ENCODE results near the gene PI4KA.
"Not testable (repeated sequence)": the region's sequence is repeated elsewhere in the genome, so short reads cannot be mapped to it uniquely, and the experiment has no call there.

Gene PI4KA

DNA sequence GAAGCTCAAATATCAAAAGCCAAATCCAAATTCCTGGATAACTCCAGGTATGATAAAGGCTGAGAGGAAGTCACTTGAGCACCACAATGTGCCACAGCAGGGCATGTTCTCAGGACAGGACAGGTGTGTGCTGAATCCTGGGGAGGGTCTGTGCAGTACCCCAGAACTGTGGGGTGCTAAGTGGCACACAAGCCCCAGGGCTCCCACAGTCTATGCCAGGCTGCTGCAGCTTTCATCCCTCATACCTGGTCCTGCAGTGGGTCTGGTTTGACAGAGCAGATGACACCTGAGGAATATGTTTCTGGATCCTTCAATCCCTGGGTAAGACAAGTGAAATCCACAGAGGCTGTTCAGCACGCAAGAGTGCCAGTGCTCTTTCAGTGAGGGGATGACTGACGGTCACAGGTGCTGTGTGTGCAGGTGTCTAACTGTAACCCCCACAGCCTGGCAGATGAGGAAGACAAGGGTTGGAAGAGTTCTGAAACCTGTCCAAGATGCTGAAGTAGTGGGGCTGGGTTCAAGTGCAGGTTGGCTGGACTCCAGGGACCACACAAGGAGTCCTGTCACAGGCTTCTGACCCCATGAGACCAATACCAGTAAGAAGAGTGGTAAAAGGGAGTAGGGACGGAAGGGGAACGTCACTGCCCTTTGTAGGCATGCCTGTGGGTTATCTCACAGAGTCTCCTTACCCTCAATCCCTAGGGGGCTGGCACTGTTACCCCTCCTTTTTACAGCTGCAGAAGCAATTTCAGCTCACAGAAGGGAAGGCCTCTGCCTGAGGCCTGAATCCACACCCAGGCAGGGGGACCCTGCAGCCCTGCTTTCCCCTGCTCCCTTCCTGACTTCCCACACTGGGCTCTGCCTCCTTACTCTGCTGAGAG, 70.6 kb downstream of the PI4KA start:
- DNase-seq: no peak

GRCh38 chr22:20787223-20787622, 71.4 kb downstream of the PI4KA start:
- no peak for DNase-seq

- DNase-seq: no peak
Observed at GRCh38 chr22:20786536-20786979, 72.1 kb downstream of the PI4KA start.

- no peak for DNase-seq
Observed at GRCh38 chr22:20786048-20786447, 72.6 kb downstream of the PI4KA start.

GRCh38 chr22:20785415-20785814, 73.2 kb downstream of the PI4KA start:
- DNase-seq: no peak

DNA sequence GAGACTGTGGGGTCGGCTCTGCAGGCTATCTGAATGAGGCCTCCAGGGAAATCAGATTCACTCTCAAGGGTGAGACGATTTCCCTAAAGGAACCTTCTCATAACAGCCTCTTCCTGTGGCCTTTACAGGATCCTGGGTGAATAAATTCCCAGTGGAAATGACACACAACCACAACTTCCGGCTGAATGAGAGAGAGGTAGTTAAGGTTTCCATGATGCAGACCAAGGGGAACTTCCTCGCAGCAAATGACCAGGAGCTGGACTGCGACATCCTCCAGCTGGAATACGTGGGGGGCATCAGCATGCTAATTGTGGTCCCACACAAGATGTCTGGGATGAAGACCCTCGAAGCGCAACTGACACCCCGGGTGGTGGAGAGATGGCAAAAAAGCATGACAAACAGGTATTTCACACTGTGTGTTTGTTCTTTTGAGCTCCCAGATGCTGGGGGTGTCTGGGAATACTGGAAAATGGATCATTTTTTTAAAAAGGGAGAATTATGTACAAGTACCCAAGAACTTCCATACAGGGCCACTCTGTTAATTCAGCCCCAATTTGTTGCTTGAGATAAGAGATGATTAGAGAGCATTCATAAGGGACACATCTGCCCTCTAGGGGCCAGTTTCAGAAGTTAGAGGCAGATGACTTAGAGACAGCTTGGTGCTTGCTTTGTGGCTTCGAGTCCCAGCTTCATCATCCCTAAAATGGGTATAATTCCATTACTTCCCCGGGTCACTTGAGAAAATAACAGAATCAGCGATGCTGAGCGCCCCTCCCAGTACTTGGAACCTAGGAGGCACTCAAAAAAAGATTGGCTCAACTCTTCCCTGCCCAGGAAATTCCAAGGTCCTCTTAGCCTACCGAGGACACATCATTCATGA, 74.5 kb downstream of the PI4KA start:
- DNase-seq: peak; percentile 27

DNA sequence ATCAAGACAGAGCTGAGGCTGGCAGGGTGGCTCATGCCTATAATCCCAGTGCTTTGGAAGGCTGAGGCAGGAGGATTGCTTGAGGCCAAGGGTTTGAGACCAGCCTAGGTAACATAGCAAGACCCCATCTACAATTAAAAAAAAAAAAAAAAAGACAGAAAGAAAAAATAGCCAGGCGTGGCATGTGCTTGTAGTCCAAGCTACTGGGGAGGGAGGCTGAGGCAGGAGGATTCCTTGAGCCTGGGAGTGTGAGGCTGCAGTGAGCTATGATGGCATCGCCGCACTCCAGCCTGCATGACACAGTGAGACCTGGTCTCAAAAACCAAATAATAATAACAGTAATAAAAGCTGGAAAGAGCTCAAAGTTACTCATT, 75.3 kb downstream of the PI4KA start:
- DNase-seq: no peak

- DNase-seq: no peak
Observed at GRCh38 chr22:20782596-20783299, 75.9 kb downstream of the PI4KA start.

- no peak for DNase-seq
Observed at GRCh38 chr22:20782083-20782482, 76.5 kb downstream of the PI4KA start.

DNA sequence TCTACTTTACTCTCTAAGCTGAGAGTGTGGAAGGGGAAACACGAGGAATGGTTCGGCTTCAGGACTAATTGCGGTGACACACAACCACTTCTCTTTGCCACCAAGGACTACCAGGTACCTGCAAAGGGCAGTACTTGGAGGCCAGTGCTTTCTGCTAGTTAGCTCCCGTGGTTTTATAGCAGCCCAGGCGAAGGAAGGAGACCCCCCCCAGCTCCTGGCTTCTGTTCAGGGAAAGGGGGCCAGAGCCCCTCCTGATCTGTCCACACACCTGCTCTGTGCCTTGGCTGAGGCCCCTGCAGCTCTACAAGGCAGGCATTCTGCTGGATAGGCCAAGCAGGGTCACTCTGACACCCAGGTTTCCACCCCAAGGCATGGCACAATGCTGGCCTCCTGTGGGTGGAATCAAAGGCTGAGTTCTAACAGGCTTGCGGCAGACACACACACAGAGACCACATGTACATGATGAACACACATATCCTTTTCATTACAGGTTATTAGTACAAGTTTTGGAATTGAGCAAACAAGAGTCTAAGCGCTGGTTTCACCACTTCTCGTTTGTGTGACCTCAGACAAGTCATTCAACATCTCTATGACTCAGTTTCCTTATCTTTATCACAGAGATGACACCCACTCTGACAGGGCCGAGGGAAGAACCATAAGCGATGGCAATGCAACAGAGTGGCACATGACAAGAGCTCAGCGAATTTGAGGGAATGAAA, 77.2 kb downstream of the PI4KA start:
- no peak for DNase-seq

DNA sequence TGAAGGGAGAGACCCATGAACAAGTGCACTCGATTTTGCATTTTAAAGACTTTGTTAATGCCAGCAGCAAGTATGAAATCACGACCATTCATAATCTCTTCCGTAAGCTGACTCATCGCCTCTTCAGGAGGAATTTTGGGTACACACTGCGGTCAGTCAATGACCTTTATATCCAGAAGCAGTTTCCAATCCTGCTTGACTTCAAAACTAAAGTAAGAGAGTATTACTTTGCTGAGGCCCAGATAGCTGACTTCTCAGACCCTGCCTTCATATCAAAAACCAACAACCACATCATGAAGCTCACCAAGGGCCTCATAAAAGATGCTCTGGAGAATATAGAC, 78.8 kb downstream of the PI4KA start:
- no peak for DNase-seq

DNA sequence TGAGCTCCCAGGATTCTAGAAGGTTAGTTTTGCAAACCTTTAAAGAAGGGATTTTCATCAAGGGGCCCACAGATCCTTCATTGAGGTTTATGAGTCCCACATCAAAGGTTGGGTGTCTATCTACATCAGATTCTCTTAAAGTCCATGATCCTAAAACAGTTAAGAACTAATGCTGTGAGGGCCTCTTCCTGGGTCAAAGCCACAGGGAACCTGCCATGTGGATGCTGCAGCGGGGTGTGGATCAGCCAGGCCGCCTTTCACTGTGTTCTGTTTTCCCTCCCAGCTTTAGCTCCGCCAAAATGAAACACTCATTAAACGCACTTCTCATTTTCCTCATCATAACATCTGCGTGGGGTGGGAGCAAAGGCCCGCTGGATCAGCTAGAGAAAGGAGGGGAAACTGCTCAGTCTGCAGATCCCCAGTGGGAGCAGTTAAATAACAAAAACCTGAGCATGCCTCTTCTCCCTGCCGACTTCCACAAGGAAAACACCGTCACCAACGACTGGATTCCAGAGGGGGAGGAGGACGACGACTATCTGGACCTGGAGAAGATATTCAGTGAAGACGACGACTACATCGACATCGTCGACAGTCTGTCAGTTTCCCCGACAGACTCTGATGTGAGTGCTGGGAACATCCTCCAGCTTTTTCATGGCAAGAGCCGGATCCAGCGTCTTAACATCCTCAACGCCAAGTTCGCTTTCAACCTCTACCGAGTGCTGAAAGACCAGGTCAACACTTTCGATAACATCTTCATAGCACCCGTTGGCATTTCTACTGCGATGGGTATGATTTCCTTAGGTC, 79.4 kb downstream of the PI4KA start:
- no peak for DNase-seq

- DNase-seq: no peak
Observed at GRCh38 chr22:20777420-20778177, 81.0 kb downstream of the PI4KA start.

- DNase-seq: no peak
Observed at GRCh38 chr22:20776624-20777405, 81.8 kb downstream of the PI4KA start.

- no peak for DNase-seq
Observed at GRCh38 chr22:20775342-20775895, 83.2 kb downstream of the PI4KA start.

GRCh38 chr22:20774882-20775281, 83.7 kb downstream of the PI4KA start:
- DNase-seq: no peak

GRCh38 chr22:20773793-20774212, 84.8 kb downstream of the PI4KA start, which contains the start of gene SERPIND1:
TSS of gene SERPIND1 (plus strand) at chr22:20774113. CDS start at chr22:20779313, 5,200 bp downstream.
- DNase-seq: no peak

GRCh38 chr22:20771918-20772625, 86.5 kb downstream of the PI4KA start:
- DNase-seq: no peak

- not testable (repeated sequence) for DNase-seq
Observed at GRCh38 chr22:20769496-20769826, 89.2 kb downstream of the PI4KA start.

Data from GDM1 (cell line).